Left forelimb (tissue), 1 donor: ENCODE data around the gene CAMSAP2.
A peak's percentile ranks its signal among the peaks of the same experiment; 100 is the strongest.

Experiments used
- DNase-seq: peaks from one replicate; pipeline ENCODE4 v3.0.0-alpha.2; 2018; ENCODE audit warnings: low spot score

CAMSAP2 gene

GRCh38 chr1:200738327-200738948, at the start of gene CAMSAP2:
Gene CAMSAP2, plus strand, starts transcription at chr1:200738893. Its CDS starts 935 bp downstream, at chr1:200739828.
- DNase-seq = peak; percentile 94

- DNase-seq = no peak
These were observed 46.4 kb upstream of the CAMSAP2 start for GRCh38 chr1:200692316-200692715.

GRCh38 chr1:200693327-200693726, 45.4 kb upstream of the CAMSAP2 start:
- no peak for DNase-seq

- no peak for DNase-seq
These were observed 44.0 kb upstream of the CAMSAP2 start for GRCh38 chr1:200694738-200695137.

GRCh38 chr1:200699871-200700270, 38.8 kb upstream of the CAMSAP2 start:
- no peak for DNase-seq

GRCh38 chr1:200704986-200705500, 33.6 kb upstream of the CAMSAP2 start:
- no peak for DNase-seq

GRCh38 chr1:200706111-200706814, 32.4 kb upstream of the CAMSAP2 start:
- no peak for DNase-seq

- DNase-seq = no peak
These were observed 31.6 kb upstream of the CAMSAP2 start for GRCh38 chr1:200707116-200707515.

- no peak for DNase-seq
These were observed 30.5 kb upstream of the CAMSAP2 start for GRCh38 chr1:200708161-200708560.

GRCh38 chr1:200708769-200709168, 29.9 kb upstream of the CAMSAP2 start:
- no peak for DNase-seq

GRCh38 chr1:200710166-200710565, 28.5 kb upstream of the CAMSAP2 start:
- DNase-seq = no peak

- no peak for DNase-seq
These were observed 24.0 kb upstream of the CAMSAP2 start for GRCh38 chr1:200714504-200715187.

GRCh38 chr1:200720199-200720598, 18.5 kb upstream of the CAMSAP2 start:
- DNase-seq = no peak

GRCh38 chr1:200724064-200724463, 14.6 kb upstream of the CAMSAP2 start:
- no peak for DNase-seq

GRCh38 chr1:200727257-200727656, 11.4 kb upstream of the CAMSAP2 start:
- no peak for DNase-seq

- no peak for DNase-seq
These were observed 8.8 kb upstream of the CAMSAP2 start for GRCh38 chr1:200729863-200730262.

GRCh38 chr1:200731654-200732332, 6.9 kb upstream of the CAMSAP2 start:
- DNase-seq = no peak

GRCh38 chr1:200732438-200732837, 6.3 kb upstream of the CAMSAP2 start:
- DNase-seq = no peak

- no peak for DNase-seq
These were observed 4.8 kb upstream of the CAMSAP2 start for GRCh38 chr1:200733907-200734306.

GRCh38 chr1:200737647-200738291, 924 bp upstream of the CAMSAP2 start:
- no peak for DNase-seq

- DNase-seq = peak; percentile 92
These were observed 407 bp downstream of the CAMSAP2 start for GRCh38 chr1:200738949-200739651.
